ENCODE data around the gene KYNU.

The KYNU gene

DNA sequence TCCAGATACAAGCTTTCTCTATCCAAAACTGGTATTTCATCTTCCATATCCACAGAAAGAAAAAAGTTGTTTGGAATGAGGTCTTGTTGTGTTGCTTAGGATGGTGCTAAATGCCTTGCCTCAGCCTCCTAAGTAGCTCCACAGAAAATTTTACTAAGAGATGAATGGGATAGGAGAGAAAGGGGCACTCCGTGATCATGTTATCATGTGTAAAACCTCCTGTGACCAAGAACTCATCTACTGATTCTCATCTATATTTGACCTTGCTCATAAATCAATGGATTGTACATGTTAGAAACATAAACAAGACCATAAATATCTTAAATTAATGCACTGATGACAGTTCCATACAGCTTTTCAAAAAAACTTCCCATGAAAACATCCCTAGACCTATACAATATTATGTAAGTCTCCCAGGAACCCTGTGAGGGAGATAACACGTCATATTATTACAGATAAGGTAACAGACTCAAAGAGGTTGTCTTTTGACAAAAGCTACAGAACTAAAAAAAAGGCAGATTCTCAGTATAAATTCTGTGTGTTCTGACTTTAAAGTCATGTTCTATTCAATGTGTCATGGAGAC lies 29.3 kb upstream of the KYNU start:
- no peak for DNase-seq (ENCODE audit: extremely low read depth, low read depth)
- TF ChIP-seq, protein P1, sequence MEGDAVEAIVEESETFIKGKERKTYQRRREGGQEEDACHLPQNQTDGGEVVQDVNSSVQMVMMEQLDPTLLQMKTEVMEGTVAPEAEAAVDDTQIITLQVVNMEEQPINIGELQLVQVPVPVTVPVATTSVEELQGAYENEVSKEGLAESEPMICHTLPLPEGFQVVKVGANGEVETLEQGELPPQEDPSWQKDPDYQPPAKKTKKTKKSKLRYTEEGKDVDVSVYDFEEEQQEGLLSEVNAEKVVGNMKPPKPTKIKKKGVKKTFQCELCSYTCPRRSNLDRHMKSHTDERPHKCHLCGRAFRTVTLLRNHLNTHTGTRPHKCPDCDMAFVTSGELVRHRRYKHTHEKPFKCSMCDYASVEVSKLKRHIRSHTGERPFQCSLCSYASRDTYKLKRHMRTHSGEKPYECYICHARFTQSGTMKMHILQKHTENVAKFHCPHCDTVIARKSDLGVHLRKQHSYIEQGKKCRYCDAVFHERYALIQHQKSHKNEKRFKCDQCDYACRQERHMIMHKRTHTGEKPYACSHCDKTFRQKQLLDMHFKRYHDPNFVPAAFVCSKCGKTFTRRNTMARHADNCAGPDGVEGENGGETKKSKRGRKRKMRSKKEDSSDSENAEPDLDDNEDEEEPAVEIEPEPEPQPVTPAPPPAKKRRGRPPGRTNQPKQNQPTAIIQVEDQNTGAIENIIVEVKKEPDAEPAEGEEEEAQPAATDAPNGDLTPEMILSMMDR (IDR thresholded peaks at IDR 0.05; ENCODE audit: low read depth, low read length, missing control alignments): no peak
- no peak overlapping the region for H3K4me3 ChIP-seq (replicated peaks; ENCODE audit: low read depth, low read length)

DNA sequence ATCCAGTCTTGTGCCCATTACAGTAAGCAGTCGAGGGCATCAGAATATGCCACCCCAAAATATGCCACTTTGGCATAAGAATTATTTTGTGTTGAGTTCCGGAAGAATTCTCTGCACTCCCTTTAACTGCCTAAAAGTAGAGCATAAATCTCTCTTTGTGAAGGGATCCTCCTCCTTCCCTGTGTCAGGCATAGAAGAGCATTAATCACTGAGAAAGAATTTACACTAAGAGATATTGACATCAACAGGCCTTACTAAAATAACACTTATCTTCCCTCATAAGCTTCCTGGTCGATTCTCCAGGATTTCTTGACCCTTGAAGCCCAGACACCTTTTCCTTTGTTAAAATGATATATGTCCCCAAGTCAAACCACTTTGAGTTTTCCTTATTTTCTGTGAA lies 27.6 kb upstream of the KYNU start:
- no peak overlapping the region for H3K4me3 ChIP-seq (replicated peaks; ENCODE audit: low read depth, low read length)
- TF ChIP-seq, protein P1 (IDR thresholded peaks at IDR 0.05; ENCODE audit: low read depth, low read length, missing control alignments): no peak
- DNase-seq (ENCODE audit: extremely low read depth, low read depth): no peak

DNA sequence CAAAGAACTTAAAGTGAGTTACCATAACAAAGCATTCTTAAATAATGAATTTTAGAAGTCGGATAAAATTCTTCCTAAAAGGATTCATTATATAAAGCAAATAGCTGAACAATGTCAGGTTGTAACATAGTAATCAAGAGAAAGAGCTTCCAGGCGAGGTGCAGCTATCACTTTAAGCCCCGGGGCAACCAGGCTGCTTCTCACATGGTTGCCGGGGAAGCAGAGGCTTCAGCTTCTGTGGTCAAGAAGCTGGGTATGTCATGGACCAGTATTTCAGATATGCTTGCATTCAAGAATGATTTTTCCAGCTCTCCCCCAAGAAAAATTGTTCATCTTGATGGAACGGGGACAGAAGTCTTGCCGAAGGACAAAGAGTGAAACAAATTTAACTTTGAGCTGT lies 23.6 kb upstream of the KYNU start:
- DNase-seq (ENCODE audit: extremely low read depth, low read depth): no peak
- H3K4me3 ChIP-seq (replicated peaks; ENCODE audit: low read depth, low read length): no peak overlapping the region
- TF ChIP-seq, protein P1 (IDR thresholded peaks at IDR 0.05; ENCODE audit: low read depth, low read length, missing control alignments): no peak

DNA sequence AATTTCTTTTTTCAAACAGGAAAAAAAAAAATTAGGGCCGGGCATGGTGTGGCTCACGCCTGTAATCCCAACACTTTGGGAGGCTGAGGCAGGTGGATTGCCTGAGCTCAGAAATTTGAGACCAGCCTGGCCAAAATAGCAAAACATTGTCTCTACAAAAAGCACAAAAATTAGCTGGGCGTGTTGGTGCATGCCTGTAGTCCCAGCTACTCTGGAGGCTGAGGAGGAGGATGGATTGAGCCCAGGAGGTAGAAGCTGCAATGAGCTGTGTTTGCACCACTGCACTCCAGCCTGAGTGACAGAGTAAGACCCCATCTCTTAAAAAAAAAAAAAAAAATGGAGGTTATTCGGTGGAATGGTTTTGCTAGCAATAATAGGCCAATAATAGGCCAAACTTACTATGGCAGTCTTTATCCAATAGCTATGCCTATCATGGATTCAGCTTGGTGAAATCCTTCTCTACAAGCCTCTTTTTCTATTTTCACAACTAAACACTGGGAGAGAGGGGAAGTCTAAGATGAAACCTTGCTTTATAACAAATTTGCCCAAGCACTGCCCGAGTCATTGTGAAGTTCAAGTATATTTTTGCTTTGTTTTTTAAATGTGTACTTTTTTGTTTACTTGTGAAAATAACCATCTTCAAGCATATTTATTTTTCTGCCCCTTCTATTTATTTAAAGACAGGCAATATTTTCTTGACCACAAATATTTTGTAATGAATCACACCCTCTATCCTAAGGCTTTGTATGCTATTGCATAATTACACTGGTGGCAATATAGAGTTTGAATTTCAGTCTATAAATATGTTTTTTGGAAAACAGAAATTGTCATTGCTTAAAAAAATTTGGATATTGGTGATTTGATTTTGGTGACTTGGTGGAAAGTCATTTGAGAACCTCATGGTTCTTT lies 20.0 kb upstream of the KYNU start:
- TF ChIP-seq, protein P1 (IDR thresholded peaks at IDR 0.05; ENCODE audit: low read depth, low read length, missing control alignments): no peak
- no peak for DNase-seq (ENCODE audit: extremely low read depth, low read depth)
- no peak overlapping the region for H3K4me3 ChIP-seq (replicated peaks; ENCODE audit: low read depth, low read length)

DNA sequence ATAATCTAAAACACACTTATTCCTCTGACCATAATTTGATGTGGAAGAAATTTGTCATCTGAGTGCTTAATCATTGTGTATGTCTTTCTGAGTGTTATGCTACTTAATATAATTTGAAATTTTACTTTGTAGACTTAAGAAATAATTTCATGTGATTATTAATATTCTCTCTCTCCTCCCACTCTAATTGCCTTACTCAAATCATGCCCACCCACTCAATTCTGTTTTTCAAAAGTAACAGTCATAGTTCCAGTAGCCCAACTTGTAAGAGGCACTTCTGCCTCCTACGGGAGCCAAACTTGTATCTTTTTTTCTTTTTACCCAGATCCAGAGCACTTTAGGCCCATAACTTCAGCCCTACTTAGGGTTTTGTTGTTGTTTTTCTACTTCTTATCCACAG lies 18.5 kb upstream of the KYNU start:
- TF ChIP-seq, protein P1 (IDR thresholded peaks at IDR 0.05; ENCODE audit: low read depth, low read length, missing control alignments): no peak
- DNase-seq (ENCODE audit: extremely low read depth, low read depth): no peak
- no peak overlapping the region for H3K4me3 ChIP-seq (replicated peaks; ENCODE audit: low read depth, low read length)

DNA sequence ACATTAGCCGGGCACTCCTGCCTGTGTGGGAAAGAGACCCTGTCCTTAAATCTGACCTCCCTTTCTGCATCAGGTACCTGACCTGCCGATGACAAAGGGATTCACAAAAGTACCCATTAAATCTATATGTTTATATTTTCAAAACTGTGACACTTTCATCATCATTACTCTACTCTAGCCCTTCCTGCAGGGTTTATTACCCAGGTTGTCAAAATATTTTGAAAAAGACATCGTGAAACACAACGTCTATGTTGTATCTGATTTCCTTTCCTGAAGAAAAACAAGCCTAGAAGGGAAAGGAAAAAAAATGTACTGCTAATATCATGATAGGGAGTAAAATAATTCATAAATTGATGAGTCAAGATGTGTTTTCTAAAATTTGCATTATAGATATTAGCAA lies 15.2 kb upstream of the KYNU start:
- H3K4me3 ChIP-seq (replicated peaks; ENCODE audit: low read depth, low read length): no peak overlapping the region
- DNase-seq (ENCODE audit: extremely low read depth, low read depth): no peak
- TF ChIP-seq, protein P1 (IDR thresholded peaks at IDR 0.05; ENCODE audit: low read depth, low read length, missing control alignments): no peak

Measured in HFF-Myc (cell line).